Nephron (organoid): Measurements from ENCODE around the gene RTEL1.

Source experiments
- H3K27ac Mint-ChIP-seq, 3 experiments: 2 replicates each; pipeline ENCODE4 v1.8.0; 2020; ENCODE audit warnings: mixed read lengths in 3 of 3, mild to moderate bottlenecking in 2 of 3, moderate library complexity in 1 of 3
- H3K27me3 Mint-ChIP-seq: 2 replicates; pipeline ENCODE4 v1.8.0; 2021; ENCODE audit warnings: low read depth, mild to moderate bottlenecking, moderate library complexity, mixed read lengths
- H3K36me3 Mint-ChIP-seq: 2 replicates; pipeline ENCODE4 v1.8.0; 2020; ENCODE audit warnings: low read depth, mixed read lengths
- H3K4me1 Mint-ChIP-seq: 2 replicates; pipeline ENCODE4 v1.8.0; 2020; ENCODE audit warnings: mixed read lengths
- H3K4me3 Mint-ChIP-seq, 3 experiments: 2 replicates each; pipeline ENCODE4 v1.8.0; 2020; ENCODE audit warnings: mild to moderate bottlenecking in 3 of 3, mixed read lengths in 3 of 3, moderate library complexity in 2 of 3
- H3K9me3 Mint-ChIP-seq: 2 replicates; pipeline ENCODE4 v1.8.0; 2020; ENCODE audit warnings: mixed read lengths
- TF ChIP-seq, protein P1 (sequence below), 3 experiments: fragments of 200-600 bp; sonication (generic); IDR thresholded peaks; one replicate each; pipeline ENCODE4 v1.5.0; 2021; ENCODE audit warnings: antibody characterized with exemption in 3 of 3; ENCODE audit not compliant: unreplicated experiment in 3 of 3

The RTEL1 gene, protein sequence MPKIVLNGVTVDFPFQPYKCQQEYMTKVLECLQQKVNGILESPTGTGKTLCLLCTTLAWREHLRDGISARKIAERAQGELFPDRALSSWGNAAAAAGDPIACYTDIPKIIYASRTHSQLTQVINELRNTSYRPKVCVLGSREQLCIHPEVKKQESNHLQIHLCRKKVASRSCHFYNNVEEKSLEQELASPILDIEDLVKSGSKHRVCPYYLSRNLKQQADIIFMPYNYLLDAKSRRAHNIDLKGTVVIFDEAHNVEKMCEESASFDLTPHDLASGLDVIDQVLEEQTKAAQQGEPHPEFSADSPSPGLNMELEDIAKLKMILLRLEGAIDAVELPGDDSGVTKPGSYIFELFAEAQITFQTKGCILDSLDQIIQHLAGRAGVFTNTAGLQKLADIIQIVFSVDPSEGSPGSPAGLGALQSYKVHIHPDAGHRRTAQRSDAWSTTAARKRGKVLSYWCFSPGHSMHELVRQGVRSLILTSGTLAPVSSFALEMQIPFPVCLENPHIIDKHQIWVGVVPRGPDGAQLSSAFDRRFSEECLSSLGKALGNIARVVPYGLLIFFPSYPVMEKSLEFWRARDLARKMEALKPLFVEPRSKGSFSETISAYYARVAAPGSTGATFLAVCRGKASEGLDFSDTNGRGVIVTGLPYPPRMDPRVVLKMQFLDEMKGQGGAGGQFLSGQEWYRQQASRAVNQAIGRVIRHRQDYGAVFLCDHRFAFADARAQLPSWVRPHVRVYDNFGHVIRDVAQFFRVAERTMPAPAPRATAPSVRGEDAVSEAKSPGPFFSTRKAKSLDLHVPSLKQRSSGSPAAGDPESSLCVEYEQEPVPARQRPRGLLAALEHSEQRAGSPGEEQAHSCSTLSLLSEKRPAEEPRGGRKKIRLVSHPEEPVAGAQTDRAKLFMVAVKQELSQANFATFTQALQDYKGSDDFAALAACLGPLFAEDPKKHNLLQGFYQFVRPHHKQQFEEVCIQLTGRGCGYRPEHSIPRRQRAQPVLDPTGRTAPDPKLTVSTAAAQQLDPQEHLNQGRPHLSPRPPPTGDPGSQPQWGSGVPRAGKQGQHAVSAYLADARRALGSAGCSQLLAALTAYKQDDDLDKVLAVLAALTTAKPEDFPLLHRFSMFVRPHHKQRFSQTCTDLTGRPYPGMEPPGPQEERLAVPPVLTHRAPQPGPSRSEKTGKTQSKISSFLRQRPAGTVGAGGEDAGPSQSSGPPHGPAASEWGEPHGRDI (N-terminal part only)

GRCh38 chr20:63657937-63658748 lies at the start of gene RTEL1:
RTEL1 (plus strand) TSS chr20:63658312; CDS start chr20:63659403, 1,091 bp downstream.
- TF ChIP-seq, protein P1, sequence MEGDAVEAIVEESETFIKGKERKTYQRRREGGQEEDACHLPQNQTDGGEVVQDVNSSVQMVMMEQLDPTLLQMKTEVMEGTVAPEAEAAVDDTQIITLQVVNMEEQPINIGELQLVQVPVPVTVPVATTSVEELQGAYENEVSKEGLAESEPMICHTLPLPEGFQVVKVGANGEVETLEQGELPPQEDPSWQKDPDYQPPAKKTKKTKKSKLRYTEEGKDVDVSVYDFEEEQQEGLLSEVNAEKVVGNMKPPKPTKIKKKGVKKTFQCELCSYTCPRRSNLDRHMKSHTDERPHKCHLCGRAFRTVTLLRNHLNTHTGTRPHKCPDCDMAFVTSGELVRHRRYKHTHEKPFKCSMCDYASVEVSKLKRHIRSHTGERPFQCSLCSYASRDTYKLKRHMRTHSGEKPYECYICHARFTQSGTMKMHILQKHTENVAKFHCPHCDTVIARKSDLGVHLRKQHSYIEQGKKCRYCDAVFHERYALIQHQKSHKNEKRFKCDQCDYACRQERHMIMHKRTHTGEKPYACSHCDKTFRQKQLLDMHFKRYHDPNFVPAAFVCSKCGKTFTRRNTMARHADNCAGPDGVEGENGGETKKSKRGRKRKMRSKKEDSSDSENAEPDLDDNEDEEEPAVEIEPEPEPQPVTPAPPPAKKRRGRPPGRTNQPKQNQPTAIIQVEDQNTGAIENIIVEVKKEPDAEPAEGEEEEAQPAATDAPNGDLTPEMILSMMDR (IDR thresholded peaks at IDR 0.05; ENCODE audit: unreplicated experiment in 3 of 3) = no peak
- Mint-ChIP-seq H3K27me3 (no peaks in the 10 kb centered on the region), H3K36me3 (peaks cover 6% of the 10 kb centered on the region), H3K4me1 (peaks cover 21% of the 10 kb centered on the region), H3K27ac (peak within 1 kb of the TSS; percentile 95 to 99 (median 96)), H3K9me3 (no peaks in the 10 kb centered on the region), H3K4me3 (peak within 1 kb of the TSS; percentile 95 to 98 (median 96))

- TF ChIP-seq, protein P1 (IDR thresholded peaks at IDR 0.05; ENCODE audit: unreplicated experiment in 3 of 3) = no peak
- Mint-ChIP-seq H3K27ac (no peak overlapping the region), H3K9me3 (peaks cover 2% of the 10 kb centered on the region), H3K4me3 (no peak overlapping the region), H3K27me3 (no peaks in the 10 kb centered on the region), H3K4me1 (no peaks in the 10 kb centered on the region), H3K36me3 (peaks cover 27% of the 10 kb centered on the region)
Observed at GRCh38 chr20:63610581-63611435, 47.3 kb upstream of the RTEL1 start.

DNA sequence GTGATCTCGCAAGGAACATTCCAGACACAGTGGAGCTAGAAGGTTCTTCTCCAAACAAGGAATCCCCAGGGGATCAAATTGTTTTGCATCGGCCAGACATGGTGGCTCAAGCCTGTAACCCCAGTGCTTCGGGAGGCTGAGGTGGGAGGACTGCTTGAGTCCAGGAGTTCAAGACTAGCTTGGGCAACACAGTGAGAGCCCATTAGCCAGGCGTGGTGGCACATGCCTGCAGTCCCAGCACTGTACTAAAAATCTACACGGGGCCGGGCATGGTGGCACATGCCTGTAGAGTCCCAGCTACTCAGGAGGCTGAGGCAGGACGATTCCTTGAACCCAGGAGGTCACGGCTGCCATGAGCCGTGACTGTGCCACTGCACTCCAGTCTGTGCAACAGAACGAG lies 46.5 kb upstream of the RTEL1 start:
- H3K27me3 Mint-ChIP-seq = no peaks in the 10 kb centered on the region
- H3K9me3 Mint-ChIP-seq = peaks cover 2% of the 10 kb centered on the region
- no peak overlapping the region for H3K4me3 Mint-ChIP-seq
- H3K27ac Mint-ChIP-seq = no peak overlapping the region
- H3K36me3 Mint-ChIP-seq = peaks cover 33% of the 10 kb centered on the region
- H3K4me1 Mint-ChIP-seq = no peaks in the 10 kb centered on the region
- TF ChIP-seq, protein P1 (IDR thresholded peaks at IDR 0.05; ENCODE audit: unreplicated experiment in 3 of 3) = no peak

GRCh38 chr20:63612276-63612931 lies 45.7 kb upstream of the RTEL1 start:
- Mint-ChIP-seq H3K4me1 (no peaks in the 10 kb centered on the region), H3K27ac (no peak overlapping the region), H3K9me3 (peaks cover 2% of the 10 kb centered on the region), H3K27me3 (no peaks in the 10 kb centered on the region), H3K36me3 (peaks cover 41% of the 10 kb centered on the region), H3K4me3 (no peak overlapping the region)
- TF ChIP-seq, protein P1 (IDR thresholded peaks at IDR 0.05; ENCODE audit: unreplicated experiment in 3 of 3) = no peak
